HUES64 (cell line): ENCODE measurements around the gene CDH2.
"Not testable (repeated sequence)": the region's sequence is repeated elsewhere in the genome, so short reads cannot be mapped to it uniquely, and the experiment has no call there.

Source experiments
- H3K27ac ChIP-seq: 2 replicates; pipeline ENCODE4 v1.7.0; 2013; ENCODE audit warnings: low read depth, low read length, inconsistent platforms
- H3K27me3 ChIP-seq: 2 replicates; pipeline ENCODE4 v1.6.1; 2013; ENCODE audit warnings: mild to moderate bottlenecking, low read length; ENCODE audit not compliant: insufficient read depth
- H3K36me3 ChIP-seq: 2 replicates; pipeline ENCODE4 v1.6.1; 2013; ENCODE audit warnings: mild to moderate bottlenecking, low read length; ENCODE audit not compliant: insufficient read depth
- H3K4me1 ChIP-seq: 2 replicates; pipeline ENCODE4 v1.6.1; 2013; ENCODE audit warnings: mild to moderate bottlenecking, low read length, moderate library complexity; ENCODE audit not compliant: insufficient read depth
- H3K4me3 ChIP-seq: 2 replicates; pipeline ENCODE4 v1.5.1; 2013; ENCODE audit warnings: mild to moderate bottlenecking, low read length, moderate library complexity
- H3K9ac ChIP-seq: 2 replicates; pipeline ENCODE4 v1.6.1; 2013; ENCODE audit warnings: mild to moderate bottlenecking, low read depth, low read length
- H3K9me3 ChIP-seq: 2 replicates; pipeline ENCODE4 v1.6.1; 2013; ENCODE audit warnings: low read depth, low read length; ENCODE audit not compliant: insufficient read depth
- WGBS: fragments of 150-250, 120-280 bp; methylation state at CpG from one replicate; pipeline ENCODE4 v1.1.7; 2013; ENCODE audit warnings: missing lambda C conversion rate; 5-methylcytosine and 5-hydroxymethylcytosine counted together

CDH2 gene

GRCh38 chr18:27954226-27954625 lies 222.7 kb downstream of the CDH2 start:
- H3K27ac ChIP-seq: no peak overlapping the region
- no peak overlapping the region for H3K4me3 ChIP-seq
- H3K27me3 ChIP-seq: no peaks in the 10 kb centered on the region
- H3K9ac ChIP-seq: no peak overlapping the region
- 92% methylated on average over 3 of the region's 3 CpGs for WGBS
- H3K9me3 ChIP-seq: no peaks in the 10 kb centered on the region
- peaks cover 4% of the 10 kb centered on the region; the same call in 1 of the 2 replicates for H3K4me1 ChIP-seq
- peaks cover 38% of the 10 kb centered on the region; the same call in 1 of the 2 replicates for H3K36me3 ChIP-seq

DNA sequence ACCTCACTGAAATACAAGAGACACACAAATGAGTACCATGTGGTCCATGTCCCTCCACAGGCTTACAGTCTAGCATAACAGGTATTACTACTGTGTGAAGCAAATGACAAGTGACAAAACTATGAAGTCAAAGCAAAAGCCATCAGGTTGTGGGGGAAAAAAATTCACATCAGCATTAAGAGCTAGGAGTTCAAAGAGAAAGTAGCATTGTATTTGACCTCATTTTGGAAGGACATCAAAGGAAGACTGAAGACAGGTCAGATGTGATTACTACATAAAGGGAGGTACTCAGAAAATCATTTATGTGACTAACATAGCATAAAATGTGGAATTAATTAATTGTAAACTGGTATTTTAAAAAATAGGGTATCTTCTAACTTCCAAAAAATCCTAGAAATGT lies 224.2 kb downstream of the CDH2 start:
- no peaks in the 10 kb centered on the region for H3K27me3 ChIP-seq
- H3K4me3 ChIP-seq: no peak overlapping the region
- H3K27ac ChIP-seq: no peak overlapping the region
- H3K4me1 ChIP-seq: peaks cover 4% of the 10 kb centered on the region; the same call in 1 of the 2 replicates
- H3K36me3 ChIP-seq: peaks cover 26% of the 10 kb centered on the region; the same call in 1 of the 2 replicates
- no peaks in the 10 kb centered on the region for H3K9me3 ChIP-seq
- H3K9ac ChIP-seq: no peak overlapping the region

DNA sequence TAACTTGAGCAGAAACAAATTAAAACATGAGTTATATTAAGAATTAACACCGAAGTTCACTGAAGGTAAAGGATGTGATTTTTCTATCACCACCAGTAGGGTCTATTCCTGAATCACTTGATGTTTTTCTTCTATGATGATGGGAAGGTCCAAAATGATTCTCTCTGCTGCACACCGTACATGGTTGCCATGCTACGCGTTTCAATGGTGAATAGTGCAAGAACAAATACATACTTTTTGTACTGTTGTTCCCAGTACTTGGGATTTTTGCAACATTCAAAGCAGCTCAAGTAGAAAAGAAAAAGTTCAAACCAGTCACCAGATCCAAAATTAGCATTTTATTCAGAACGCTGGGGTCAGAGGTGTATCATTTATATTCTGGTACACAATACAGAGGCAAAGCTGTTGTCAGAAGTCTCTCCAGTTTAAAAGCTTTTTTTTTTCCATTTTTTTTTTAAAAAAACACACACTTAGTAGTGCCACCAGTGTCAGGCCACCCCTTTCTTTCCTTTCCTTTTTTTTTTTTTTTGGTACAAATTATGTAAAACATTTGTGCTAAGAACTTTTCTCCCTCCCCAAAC lies 226.2 kb downstream of the CDH2 start:
- 93% methylated on average over 4 of the region's 5 CpGs for WGBS
- H3K9me3 ChIP-seq: no peaks in the 10 kb centered on the region
- peaks cover 4% of the 10 kb centered on the region; the same call in 1 of the 2 replicates for H3K4me1 ChIP-seq
- no peak overlapping the region for H3K4me3 ChIP-seq
- H3K27me3 ChIP-seq: no peaks in the 10 kb centered on the region
- no peak overlapping the region for H3K27ac ChIP-seq
- peaks cover 21% of the 10 kb centered on the region; the same call in 1 of the 2 replicates for H3K36me3 ChIP-seq
- H3K9ac ChIP-seq: no peak overlapping the region

- WGBS: 92% methylated on average over 1 of the region's 2 CpGs
- Histone ChIP-seq H3K9ac (no peak overlapping the region), H3K27ac (no peak overlapping the region), H3K27me3 (no peaks in the 10 kb centered on the region), H3K9me3 (no peaks in the 10 kb centered on the region), H3K4me1 (no peaks in the 10 kb centered on the region), H3K36me3 (peaks cover 21% of the 10 kb centered on the region; the same call in 1 of the 2 replicates), H3K4me3 (no peak overlapping the region)
Measured at GRCh38 chr18:27948986-27949385, 227.9 kb downstream of the CDH2 start.

DNA sequence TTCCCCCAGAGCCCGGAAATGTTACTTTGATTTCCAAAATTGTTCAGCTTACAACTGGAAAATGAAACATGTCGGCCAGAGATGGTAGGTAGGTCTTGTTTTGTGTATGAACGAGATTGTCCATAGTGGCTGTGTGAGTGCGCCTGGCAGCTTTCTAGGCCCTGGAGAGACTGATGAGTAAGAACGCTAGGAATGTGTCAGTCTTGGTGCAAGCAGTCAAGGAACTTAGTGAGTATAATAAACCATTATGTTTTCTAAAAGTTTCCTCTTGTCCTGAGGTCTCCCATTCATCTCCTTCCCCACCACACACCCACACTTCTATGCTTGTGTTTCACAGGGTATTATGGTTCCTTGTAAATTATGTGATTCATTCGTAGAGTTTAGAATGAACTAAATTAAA lies 234.2 kb downstream of the CDH2 start:
- 89% methylated on average over 5 of the region's 6 CpGs for WGBS
- H3K9ac ChIP-seq: no peak overlapping the region
- no peaks in the 10 kb centered on the region for H3K36me3 ChIP-seq
- peaks cover 6% of the 10 kb centered on the region; the same call in 1 of the 2 replicates for H3K4me1 ChIP-seq
- no peak overlapping the region for H3K4me3 ChIP-seq
- no peak overlapping the region for H3K27ac ChIP-seq
- H3K27me3 ChIP-seq: no peaks in the 10 kb centered on the region
- no peaks in the 10 kb centered on the region for H3K9me3 ChIP-seq

DNA sequence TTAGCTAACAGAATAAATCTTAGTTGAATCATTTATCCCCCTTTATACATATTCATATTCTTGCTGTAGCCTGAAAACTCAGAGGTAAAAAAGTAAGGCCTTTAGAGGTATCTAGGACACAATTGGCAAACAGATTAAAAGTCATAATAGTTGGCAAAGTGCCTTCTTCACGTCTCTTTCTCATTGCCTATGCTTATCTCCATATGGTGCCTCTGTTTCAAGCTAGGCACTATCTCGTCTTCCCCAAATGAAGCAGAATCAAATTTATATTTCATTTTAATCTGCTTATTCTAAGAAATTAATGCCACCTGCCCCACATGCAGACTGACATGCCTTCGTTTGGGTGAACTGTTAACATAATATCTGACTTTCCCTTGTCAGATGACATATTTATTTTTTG lies 245.4 kb downstream of the CDH2 start:
- H3K9ac ChIP-seq: no peak overlapping the region
- no peaks in the 10 kb centered on the region for H3K4me1 ChIP-seq
- 91% methylated on average over 3 of the region's 3 CpGs for WGBS
- no peak overlapping the region for H3K27ac ChIP-seq
- H3K4me3 ChIP-seq: no peak overlapping the region
- no peaks in the 10 kb centered on the region for H3K27me3 ChIP-seq
- H3K36me3 ChIP-seq: no peaks in the 10 kb centered on the region
- no peaks in the 10 kb centered on the region for H3K9me3 ChIP-seq

DNA sequence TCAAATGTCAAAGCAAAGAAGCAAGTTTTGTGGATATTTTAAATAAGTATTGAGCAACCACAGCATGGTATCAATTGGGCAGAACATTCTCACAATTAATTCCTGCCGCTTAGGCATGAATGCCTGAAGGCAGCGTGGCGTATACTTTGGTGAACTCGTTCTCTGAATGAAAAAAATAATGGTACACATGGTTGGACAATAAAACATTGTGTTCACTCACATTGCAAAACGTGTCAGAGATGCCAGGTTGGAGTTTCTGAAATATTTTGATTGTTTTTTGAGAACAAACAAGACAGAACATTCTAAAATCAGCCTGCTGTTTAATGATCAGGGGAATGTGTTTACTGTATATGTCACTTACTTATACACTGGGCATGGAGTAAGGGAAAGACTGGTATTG lies 254.2 kb downstream of the CDH2 start:
- Histone ChIP-seq H3K4me3 (no peak overlapping the region), H3K9ac (no peak overlapping the region), H3K9me3 (no peaks in the 10 kb centered on the region), H3K27me3 (no peaks in the 10 kb centered on the region), H3K4me1 (peaks cover 20% of the 10 kb centered on the region), H3K36me3 (no peaks in the 10 kb centered on the region), H3K27ac (no peak overlapping the region)
- WGBS: 85% methylated on average over 5 of the region's 5 CpGs

GRCh38 chr18:27921904-27922751 lies 254.8 kb downstream of the CDH2 start:
- no peak overlapping the region; the same call in 1 of the 2 replicates for H3K9ac ChIP-seq
- 71% methylated on average over 17 of the region's 18 CpGs for WGBS
- H3K4me1 ChIP-seq: peaks cover 20% of the 10 kb centered on the region
- H3K27me3 ChIP-seq: no peaks in the 10 kb centered on the region
- no peaks in the 10 kb centered on the region for H3K9me3 ChIP-seq
- peak overlapping the region; percentile 2; the same call in 1 of the 2 replicates for H3K27ac ChIP-seq
- H3K36me3 ChIP-seq: no peaks in the 10 kb centered on the region
- no peak overlapping the region for H3K4me3 ChIP-seq

- Histone ChIP-seq H3K9me3 (no peaks in the 10 kb centered on the region), H3K27ac (no peak overlapping the region; the same call in 1 of the 2 replicates), H3K36me3 (no peaks in the 10 kb centered on the region), H3K4me3 (no peak overlapping the region), H3K9ac (no peak overlapping the region; the same call in 1 of the 2 replicates), H3K27me3 (no peaks in the 10 kb centered on the region), H3K4me1 (peaks cover 20% of the 10 kb centered on the region)
- WGBS: 78% methylated on average over 8 of the region's 8 CpGs
Measured at GRCh38 chr18:27921392-27921791, 255.5 kb downstream of the CDH2 start.

DNA sequence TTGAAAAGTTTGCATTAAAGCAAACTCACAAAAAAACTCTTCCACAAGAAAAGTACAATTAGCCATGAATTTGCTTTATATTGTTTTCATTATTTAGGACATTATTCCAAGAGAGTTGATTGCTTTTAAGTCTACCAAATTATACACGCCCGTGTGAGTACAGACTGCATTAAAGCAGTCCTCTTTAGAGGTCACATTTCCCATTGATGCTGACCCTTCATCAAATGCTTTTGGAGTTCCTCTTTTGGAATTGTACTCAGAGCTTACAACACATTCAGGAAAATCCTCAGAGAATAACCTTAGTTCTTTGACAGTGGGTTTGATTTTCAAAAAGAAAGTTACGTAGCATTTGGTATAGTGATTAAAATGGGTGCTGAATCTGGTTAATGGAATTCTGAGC lies 256.1 kb downstream of the CDH2 start:
- no peaks in the 10 kb centered on the region for H3K36me3 ChIP-seq
- H3K27ac ChIP-seq: no peak overlapping the region; the same call in 1 of the 2 replicates
- no peaks in the 10 kb centered on the region for H3K27me3 ChIP-seq
- no peaks in the 10 kb centered on the region for H3K9me3 ChIP-seq
- 92% methylated on average over 3 of the region's 3 CpGs for WGBS
- H3K9ac ChIP-seq: no peak overlapping the region
- H3K4me1 ChIP-seq: peaks cover 20% of the 10 kb centered on the region
- H3K4me3 ChIP-seq: no peak overlapping the region

- not testable (repeated sequence) for H3K36me3 ChIP-seq, H3K27me3 ChIP-seq, H3K4me1 ChIP-seq, H3K9ac ChIP-seq, H3K4me3 ChIP-seq, H3K27ac ChIP-seq
- WGBS: 96% methylated on average over 2 of the region's 2 CpGs
- H3K9me3 ChIP-seq: peaks cover 34% of the 10 kb centered on the region
Measured at GRCh38 chr18:27906189-27906588, 270.7 kb downstream of the CDH2 start.
